Measurements from ENCODE around the gene CHST5.

The CHST5 gene

DNA sequence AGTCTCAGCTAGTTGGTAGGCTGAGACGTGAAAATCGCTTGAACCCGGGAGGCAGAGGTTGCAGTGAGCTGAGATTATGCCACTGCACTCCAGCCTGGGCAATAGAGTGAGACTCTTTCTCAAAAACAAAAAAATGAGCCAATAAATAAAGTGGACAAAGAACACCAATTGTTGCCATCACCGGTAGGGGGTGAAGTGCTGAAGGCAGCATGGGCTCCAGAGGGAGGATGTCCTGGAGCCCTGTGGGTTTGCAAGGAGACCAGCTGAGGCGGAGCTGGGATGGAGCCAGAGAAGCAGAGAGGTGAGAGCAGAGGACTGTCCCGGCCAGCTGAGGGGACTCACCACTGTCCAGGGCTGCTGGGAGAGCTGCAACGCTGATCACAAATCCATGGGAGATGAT, 54.4 kb downstream of the CHST5 start:
- no peak for TF ChIP-seq PAX5 (IDR thresholded peaks at IDR 0.05; ENCODE audit: insufficient read depth, low read length, severe bottlenecking)
- TF ChIP-seq POLR2AphosphoS5 (IDR thresholded peaks at IDR 0.05; ENCODE audit: low read depth, low read length), result no peak
- TF ChIP-seq POLR2A (IDR thresholded peaks at IDR 0.05; ENCODE audit: low read depth, low read length), result no peak
- no peak for TF ChIP-seq POU2F2 (IDR thresholded peaks at IDR 0.05; ENCODE audit: low read depth, low read length)
- no peak for TF ChIP-seq TAF1 (IDR thresholded peaks at IDR 0.05; ENCODE audit: low read depth, low read length)
- TF ChIP-seq SPI1 (IDR thresholded peaks at IDR 0.05; ENCODE audit: low read depth, low read length), result no peak
- DNase-seq (ENCODE audit: insufficient read length, low spot score) (no peak), FAIRE-seq (no peak)

GRCh38 chr16:75479421-75479990, 56.4 kb downstream of the CHST5 start:
- TF ChIP-seq POLR2A (IDR thresholded peaks at IDR 0.05; ENCODE audit: low read depth, low read length) (no peak), PAX5 (IDR thresholded peaks at IDR 0.05; ENCODE audit: insufficient read depth, low read length, severe bottlenecking) (no peak), SPI1 (IDR thresholded peaks at IDR 0.05; ENCODE audit: low read depth, low read length) (no peak), POLR2AphosphoS5 (IDR thresholded peaks at IDR 0.05; ENCODE audit: low read depth, low read length) (no peak), TAF1 (IDR thresholded peaks at IDR 0.05; ENCODE audit: low read depth, low read length) (no peak), POU2F2 (IDR thresholded peaks at IDR 0.05; ENCODE audit: low read depth, low read length) (no peak)
- FAIRE-seq (no peak), DNase-seq (ENCODE audit: insufficient read length, low spot score) (no peak)
